Parathyroid adenoma (tissue), 2 donors: ENCODE results near the gene CACNG5.

ENCODE experiments used
- H2AFZ ChIP-seq: fragments of 300-600 bp; sonication (generic); one replicate; pipeline ENCODE4 v1.7.0; 2017; ENCODE audit warnings: antibody characterized with exemption, mild to moderate bottlenecking
- H3K27ac ChIP-seq: fragments of 300-600 bp; sonication (generic); one replicate; pipeline ENCODE4 v1.7.0; 2017
- H3K27me3 ChIP-seq: fragments of 300-600 bp; sonication (generic); one replicate; pipeline ENCODE4 v1.7.0; 2017; ENCODE audit warnings: low read length; ENCODE audit not compliant: control insufficient read depth, insufficient read depth
- H3K36me3 ChIP-seq: fragments of 300-600 bp; sonication (generic); one replicate; pipeline ENCODE4 v1.7.0; 2017; ENCODE audit warnings: low read length; ENCODE audit not compliant: control insufficient read depth, insufficient read depth
- H3K4me1 ChIP-seq: fragments of 300-600 bp; sonication (generic); one replicate; pipeline ENCODE4 v1.7.0; 2017; ENCODE audit warnings: control low read depth
- H3K4me2 ChIP-seq: fragments of 300-600 bp; sonication (generic); one replicate; pipeline ENCODE4 v1.7.0; 2017; ENCODE audit warnings: low read length
- H3K4me3 ChIP-seq: fragments of 300-600 bp; sonication (generic); one replicate; pipeline ENCODE4 v1.7.0; 2017; ENCODE audit warnings: low read depth, low read length
- H3K79me2 ChIP-seq: fragments of 300-600 bp; sonication (generic); one replicate; pipeline ENCODE4 v1.7.0; 2017; ENCODE audit warnings: control low read depth
- H3K9ac ChIP-seq: fragments of 300-600 bp; sonication (generic); one replicate; pipeline ENCODE4 v1.7.0; 2017; ENCODE audit warnings: mild to moderate bottlenecking
- H3K9me3 ChIP-seq: fragments of 300-600 bp; sonication (generic); one replicate; pipeline ENCODE4 v1.7.0; 2017; ENCODE audit warnings: low read length; ENCODE audit not compliant: control insufficient read depth
- CTCF ChIP-seq: fragments of 300-600 bp; sonication (generic); IDR thresholded peaks from one replicate; pipeline ENCODE4 v1.7.0; 2017; ENCODE audit warnings: antibody characterized with exemption, mild to moderate bottlenecking
- donor health status: primary hyperparathyroidism.

Gene CACNG5

DNA sequence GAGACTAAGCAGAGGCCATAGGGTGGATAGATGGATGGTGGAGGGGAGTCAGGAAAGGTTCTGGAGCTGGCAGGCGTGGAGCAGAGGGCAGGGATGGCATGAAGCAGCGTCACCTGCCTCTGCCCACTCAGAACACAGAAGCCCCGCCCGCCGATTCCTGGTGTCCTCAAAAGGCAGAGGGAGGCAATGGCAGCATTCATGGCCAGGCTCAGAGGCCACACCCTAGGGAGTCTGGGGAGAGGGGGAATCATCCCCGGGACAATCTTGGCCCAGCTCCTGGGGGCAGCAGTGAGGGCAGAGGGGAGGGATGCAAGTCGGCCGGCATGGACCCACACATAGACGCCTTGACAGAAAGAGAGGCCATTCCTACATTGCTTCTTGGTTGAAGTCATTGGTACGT is 68.9 kb downstream of the CACNG5 start:
- no peak overlapping the region for H3K4me2 ChIP-seq
- no peaks in the 10 kb centered on the region for H3K36me3 ChIP-seq
- H3K27ac ChIP-seq, result no peak overlapping the region
- H3K4me1 ChIP-seq, result peaks cover 2% of the 10 kb centered on the region
- no peaks in the 10 kb centered on the region for H3K79me2 ChIP-seq
- no peak overlapping the region for H3K9ac ChIP-seq
- H3K27me3 ChIP-seq, result no peaks in the 10 kb centered on the region
- H3K4me3 ChIP-seq, result no peak overlapping the region
- no peak overlapping the region for H2AFZ ChIP-seq
- no peak for TF ChIP-seq CTCF
- H3K9me3 ChIP-seq, result no peaks in the 10 kb centered on the region

DNA sequence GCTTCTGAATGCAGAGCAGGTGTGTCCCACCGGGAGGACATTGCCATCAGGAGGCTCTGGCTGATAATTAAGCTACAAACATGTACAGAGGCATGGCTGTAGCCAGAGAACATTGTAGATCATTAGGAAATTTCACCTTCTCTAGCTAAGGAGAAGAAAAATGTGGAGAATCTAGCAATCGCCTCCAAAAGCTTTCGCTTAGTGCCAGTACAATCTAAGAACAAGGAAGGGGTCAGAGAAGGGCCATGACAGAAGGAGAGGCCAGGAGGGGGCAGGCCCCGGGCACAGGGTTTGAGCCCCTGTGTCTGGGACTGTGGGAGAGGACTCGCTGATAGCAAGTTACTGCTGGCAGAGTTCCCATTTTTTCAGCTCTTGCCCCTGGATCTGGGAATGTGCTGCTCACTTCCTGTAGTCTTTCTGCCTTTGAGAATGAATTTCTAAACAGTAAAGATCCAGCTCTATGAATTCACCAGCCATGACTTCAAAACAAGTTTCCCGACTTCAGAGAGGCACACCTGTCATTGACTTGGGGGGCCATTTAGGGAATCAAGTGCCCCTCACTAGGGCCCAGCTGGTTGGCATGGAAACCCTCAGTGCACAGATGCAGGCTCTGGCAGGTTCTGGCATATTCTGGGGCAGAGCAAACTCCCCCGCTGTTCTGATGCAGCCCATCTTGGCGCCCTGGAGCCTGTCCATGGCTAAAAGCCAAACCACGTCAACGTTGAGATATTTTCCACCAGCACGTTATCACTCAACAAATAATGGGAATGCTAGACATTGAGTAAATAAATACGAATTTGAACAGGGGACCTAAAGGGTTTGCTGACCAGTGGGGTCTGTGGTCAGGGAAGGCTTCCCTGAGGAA is 70.1 kb downstream of the CACNG5 start:
- H3K36me3 ChIP-seq, result no peaks in the 10 kb centered on the region
- no peak for TF ChIP-seq CTCF
- H3K4me1 ChIP-seq, result peaks cover 2% of the 10 kb centered on the region
- no peaks in the 10 kb centered on the region for H3K27me3 ChIP-seq
- H3K9ac ChIP-seq, result no peak overlapping the region
- no peaks in the 10 kb centered on the region for H3K9me3 ChIP-seq
- H3K4me2 ChIP-seq, result no peak overlapping the region
- H3K4me3 ChIP-seq, result no peak overlapping the region
- H3K27ac ChIP-seq, result no peak overlapping the region
- no peaks in the 10 kb centered on the region for H3K79me2 ChIP-seq
- peak overlapping the region; percentile 39 for H2AFZ ChIP-seq

- Histone ChIP-seq H3K9ac (no peak overlapping the region), H3K9me3 (no peaks in the 10 kb centered on the region), H2AFZ (peak overlapping the region; percentile 73), H3K27me3 (no peaks in the 10 kb centered on the region), H3K4me1 (peaks cover 2% of the 10 kb centered on the region), H3K4me3 (no peak overlapping the region), H3K79me2 (no peaks in the 10 kb centered on the region), H3K27ac (no peak overlapping the region), H3K36me3 (no peaks in the 10 kb centered on the region), H3K4me2 (no peak overlapping the region)
- TF ChIP-seq CTCF, result peak; percentile 93
Measured at GRCh38 chr17:66906321-66907278, 71.7 kb downstream of the CACNG5 start.

- Histone ChIP-seq H3K9ac (no peak overlapping the region), H3K79me2 (no peaks in the 10 kb centered on the region), H3K4me1 (peaks cover 2% of the 10 kb centered on the region), H3K4me3 (no peak overlapping the region), H3K27me3 (no peaks in the 10 kb centered on the region), H3K27ac (no peak overlapping the region), H3K9me3 (no peaks in the 10 kb centered on the region), H2AFZ (no peak overlapping the region), H3K36me3 (no peaks in the 10 kb centered on the region), H3K4me2 (no peak overlapping the region)
- no peak for TF ChIP-seq CTCF
Measured at GRCh38 chr17:66909804-66910373, 75.0 kb downstream of the CACNG5 start.
